Activated CD8-positive, alpha-beta memory T cell treated with anti-CD3 and anti-CD28 coated beads for 36 hours (primary cell): ENCODE results near the gene RPL31. TPM values are rescaled to one million over a fixed set of nuclear protein-coding genes. Genes with fewer than 3 reads are reported as not detected.

Experiments used
- CTCF ChIA-PET: fragments of 350-600 bp; sonication (Branson Sonifier 250); formaldehyde crosslinking; loops from one replicate; lab custom pipeline; 2021; ENCODE audit warnings: antibody characterized with exemption; lab: Charles Lee
- POLR2A ChIA-PET: fragments of 350-600 bp; sonication (Branson Sonifier 250); formaldehyde crosslinking; loops from one replicate; lab custom pipeline; 2021; ENCODE audit warnings: antibody characterized with exemption; lab: Charles Lee
- total RNA-seq, 2 experiments: library from RNA; stranded (reverse); gene quantifications; one replicate each; pipeline ENCODE4 v1.2.3, GENCODE V29; 2021

Gene RPL31
- total RNA-seq, 2 experiments from 2014 or later = 1,384 to 1,418 TPM

DNA sequence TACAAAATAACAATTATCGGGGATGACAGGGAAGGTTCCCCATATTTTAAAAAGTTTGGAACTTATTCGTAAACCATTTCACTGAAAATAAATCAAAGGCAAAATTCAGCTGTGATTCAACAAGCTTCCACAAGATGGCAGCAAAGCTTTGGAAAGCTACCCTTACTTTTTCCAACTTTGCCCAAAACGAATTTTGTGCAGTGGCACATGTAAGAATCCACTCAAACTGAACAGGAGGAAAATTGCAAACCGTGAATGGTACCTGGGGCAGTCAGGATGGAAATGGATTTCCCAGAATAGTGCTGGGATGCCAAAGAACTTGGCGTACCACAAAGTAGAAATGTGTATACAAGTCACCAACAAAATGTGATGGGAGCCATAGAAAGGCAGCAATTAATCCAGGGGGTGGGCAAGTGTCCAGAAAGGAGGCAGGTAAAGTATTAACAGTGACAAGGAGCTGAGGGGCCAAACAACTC is 10.7 kb downstream of the RPL31 start:
- CTCF ChIA-PET = interaction anchor here (0.7 to 1.6 kb wide), 6 partner anchors 9 to 288 kb away, joined by 3 to 4 read pairs (median 3); no protein-coding TSS in a partner anchor
- POLR2A ChIA-PET = interaction anchor here (0.6 kb wide), 1 partner anchor 9 kb away, joined by 3 read pairs; no protein-coding TSS in a partner anchor

DNA sequence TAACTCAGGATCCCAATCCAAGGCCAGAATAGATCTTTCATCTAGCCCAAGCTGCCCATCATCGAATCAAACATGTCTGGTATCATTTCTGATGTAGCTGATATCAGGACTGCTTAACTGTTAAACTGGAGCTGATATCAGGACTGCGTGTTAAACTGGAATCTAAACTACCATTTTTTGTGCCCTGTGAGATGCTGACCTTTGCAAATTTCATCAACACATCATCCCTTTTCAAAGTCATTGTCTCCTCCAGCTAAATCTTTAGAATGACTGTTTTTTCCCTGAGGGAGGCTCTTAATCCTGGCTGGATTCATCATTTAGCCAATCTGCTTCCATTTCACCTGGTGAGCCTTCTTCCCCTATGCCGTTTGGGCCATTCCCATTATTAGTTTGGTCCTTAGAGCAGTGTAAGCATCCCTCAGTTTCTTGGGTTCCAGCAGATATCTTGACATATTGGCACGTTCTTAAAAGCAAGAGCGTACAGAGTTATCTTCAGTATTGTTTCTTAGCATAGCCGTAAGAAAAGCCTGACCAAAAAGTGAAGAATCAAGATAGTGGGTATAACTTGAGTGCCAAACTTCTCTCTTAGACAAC is 12.3 kb downstream of the RPL31 start:
- POLR2A ChIA-PET = no interaction called here

DNA sequence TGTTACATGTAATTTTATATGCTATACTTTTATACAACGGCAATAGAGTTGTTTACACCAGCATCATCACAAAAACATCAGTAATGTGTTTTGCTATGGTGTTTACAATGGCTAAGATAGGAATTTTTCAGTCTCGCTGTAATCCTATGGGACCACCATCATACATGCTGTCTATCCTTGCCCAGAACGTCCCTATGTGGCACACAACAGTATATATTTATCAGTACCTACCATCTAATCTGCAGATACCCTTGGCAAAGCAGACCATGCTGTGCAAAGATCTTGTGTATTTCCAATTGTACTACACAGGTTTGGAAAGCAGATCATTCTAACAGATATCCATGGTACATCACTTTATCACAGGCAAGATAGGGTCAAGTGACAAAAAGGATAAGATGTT is 15.3 kb downstream of the RPL31 start:
- ChIA-PET CTCF (interaction anchor here (1.2 kb wide), 1 partner anchor 188 kb away, joined by 4 read pairs; no protein-coding TSS in a partner anchor), POLR2A (no interaction called here)

More for the DNA sequence above, 12.3 kb downstream of the RPL31 start:
- CTCF ChIA-PET = no interaction called here

DNA sequence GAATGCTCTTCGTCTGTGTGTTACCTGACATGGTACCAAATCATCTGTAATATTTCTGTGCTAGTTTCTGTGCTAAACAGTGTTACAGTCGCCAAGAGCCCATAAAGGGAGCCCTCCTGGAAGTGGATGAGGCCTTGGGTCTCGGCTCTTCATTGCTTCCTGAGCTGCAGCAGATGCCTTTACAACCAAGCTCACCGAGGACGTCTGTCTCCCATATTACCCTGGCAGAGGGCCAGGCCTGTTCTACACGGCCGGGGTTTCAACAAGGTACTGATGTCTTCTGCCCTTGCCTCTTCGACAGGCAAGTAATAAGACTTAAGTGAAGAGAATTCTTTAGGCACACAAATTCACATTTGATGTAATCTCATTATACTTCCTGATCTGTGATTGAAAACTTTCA is 16.8 kb downstream of the RPL31 start:
- ChIA-PET CTCF (no interaction called here), POLR2A (no interaction called here)

DNA sequence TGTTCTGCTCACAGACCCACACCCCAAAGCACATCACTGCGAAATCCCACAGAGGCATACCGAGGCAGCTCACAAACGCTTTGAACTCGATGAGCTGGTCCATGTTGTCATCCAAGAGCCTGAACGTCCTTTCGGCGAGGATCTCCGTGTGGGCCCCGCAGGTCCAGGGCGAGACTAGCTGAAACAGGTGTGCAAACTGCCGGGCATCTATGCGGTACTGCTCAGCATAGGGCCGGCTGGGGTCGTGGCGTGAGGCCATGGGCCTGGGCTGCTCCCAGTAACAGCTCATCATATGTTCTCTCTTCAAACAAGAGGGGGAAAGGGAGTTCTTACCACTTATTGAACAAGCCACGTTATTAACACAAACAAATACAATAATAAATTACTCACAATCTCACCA is 20.1 kb downstream of the RPL31 start:
- POLR2A ChIA-PET = no interaction called here
- CTCF ChIA-PET = no interaction called here

DNA sequence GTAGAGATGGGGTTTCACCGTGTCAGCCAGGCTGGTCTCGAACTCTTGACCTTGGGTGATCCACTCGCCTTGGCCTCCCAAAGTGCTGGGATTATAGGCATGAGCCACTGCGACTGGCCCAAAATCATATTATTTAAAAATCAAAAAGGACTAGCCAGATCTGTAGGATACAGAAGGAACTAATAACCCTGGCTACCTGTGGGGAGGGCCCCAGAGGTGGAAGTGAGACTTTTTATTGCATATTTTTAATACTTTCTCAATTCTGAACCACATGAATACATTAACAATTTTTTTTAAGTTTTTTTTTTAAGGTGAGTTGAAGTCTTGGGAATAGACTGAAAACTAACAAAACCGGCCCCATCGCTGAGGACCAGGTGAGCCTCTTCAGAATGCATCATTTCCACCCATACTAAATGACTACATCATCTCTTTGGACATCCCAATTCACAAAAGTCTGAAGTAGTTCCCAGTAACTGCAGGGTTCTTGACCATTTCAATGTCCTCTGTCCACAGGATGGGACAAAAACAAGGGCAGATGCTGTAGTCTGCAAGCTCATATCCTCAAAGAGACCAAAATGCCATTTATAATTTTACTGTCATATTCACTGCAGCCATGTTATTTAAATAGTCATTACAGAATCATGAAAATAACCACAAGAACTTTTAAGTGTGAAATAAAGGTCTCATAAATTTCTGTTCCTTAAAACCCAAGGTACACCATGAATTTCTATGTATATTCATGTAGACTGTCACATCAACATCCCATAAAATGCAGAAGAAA is 21.4 kb downstream of the RPL31 start:
- CTCF ChIA-PET = no interaction called here
- POLR2A ChIA-PET = no interaction called here

DNA sequence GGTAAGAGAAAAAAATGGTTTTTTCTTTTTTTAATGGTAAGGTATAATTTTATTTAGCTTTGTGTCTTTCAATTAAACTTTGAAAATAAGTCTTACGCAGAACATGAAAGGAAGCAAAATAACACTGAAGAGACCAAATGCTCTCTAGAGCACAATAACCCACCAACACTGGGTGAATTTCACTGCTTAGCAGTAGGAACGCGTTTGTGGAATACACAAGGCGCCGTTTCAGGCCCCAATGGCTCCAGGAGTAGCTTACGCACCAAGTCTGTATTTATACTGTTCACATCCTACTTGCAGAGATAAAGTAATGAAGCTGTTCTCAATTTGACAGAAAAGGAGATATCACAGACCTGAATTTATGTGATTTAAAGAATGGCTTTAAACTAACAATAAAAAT is 23.5 kb downstream of the RPL31 start:
- CTCF ChIA-PET = no interaction called here
- POLR2A ChIA-PET = no interaction called here

DNA sequence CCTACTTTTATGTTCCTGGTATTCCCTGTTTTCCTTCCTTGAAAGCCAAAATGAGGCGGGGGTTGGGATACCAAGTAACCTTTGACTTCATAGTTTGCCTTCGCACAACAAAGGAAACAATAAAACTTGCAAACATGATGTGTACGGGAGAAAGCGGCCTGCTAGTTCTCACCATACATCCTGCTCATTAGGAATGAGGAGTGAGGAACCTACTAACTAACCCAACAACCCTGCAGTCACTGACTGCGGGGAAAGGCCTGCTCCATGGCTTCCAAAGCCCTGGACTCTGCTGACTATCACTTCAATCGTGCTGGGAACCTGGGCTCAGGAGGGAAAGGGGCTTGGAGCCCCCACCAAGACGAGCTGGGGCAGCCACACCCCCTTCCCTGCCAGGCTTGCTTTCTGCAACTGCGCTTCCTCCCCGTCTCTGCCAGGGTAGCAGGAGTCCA is 24.2 kb downstream of the RPL31 start:
- POLR2A ChIA-PET = no interaction called here
- CTCF ChIA-PET = no interaction called here

DNA sequence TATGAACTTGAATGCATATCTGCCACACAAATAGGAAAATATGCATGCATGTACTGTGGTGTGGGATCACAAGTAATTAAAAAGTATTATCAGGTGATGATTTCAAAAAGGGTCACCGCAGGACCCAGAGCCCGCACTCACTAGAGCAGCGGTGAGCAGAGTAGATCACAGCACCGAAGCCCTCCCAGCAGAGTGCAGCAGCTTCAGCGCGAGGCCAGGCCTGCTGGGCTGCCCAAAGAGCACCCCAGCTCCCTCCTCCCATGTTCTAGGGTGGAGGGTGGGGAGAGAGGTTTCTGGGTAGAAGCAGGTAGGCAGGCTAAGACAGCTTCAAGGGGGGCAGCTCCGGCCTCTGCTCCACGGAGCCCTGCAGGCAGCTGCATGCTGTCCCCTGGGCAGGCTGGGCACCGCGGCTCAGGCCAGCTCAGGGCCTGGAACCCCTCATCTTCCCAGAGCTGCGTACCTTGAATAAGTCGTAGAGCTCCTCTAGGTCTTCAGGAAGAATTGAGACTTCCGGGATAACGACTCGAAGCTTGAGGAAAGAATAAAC is 24.9 kb downstream of the RPL31 start:
- POLR2A ChIA-PET = interaction anchor here (0.6 kb wide), 1 partner anchor 17 kb away, joined by 7 read pairs; no protein-coding TSS in a partner anchor

DNA sequence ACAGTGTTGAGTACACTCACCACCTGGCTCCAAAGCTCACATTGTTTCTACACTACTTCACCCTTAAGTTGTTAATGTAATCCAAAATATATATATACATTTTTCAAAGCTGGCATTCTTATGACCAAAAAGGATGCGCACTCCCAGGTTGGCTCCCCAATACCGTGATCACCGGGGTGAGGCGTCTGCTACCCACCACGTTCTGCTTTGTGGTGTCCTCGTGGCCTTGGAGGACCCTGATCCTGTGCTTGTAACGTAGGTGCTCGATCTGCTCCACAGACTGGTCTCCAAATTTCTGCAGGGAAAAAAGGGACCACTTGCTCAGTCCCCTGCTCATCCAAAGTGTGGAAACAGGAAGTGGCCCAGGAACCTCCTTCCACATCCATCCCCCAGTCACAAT is 25.8 kb downstream of the RPL31 start:
- ChIA-PET POLR2A (interaction anchor here (0.6 kb wide), 1 partner anchor 138 kb away, joined by 6 read pairs; no protein-coding TSS in a partner anchor), CTCF (interaction anchor here (1.3 to 1.6 kb wide), 2 partner anchors 9 to 15 kb away, joined by 3 read pairs; no protein-coding TSS in a partner anchor)

More for the DNA sequence above, 24.9 kb downstream of the RPL31 start:
- CTCF ChIA-PET = interaction anchor here (1.3 kb wide), 1 partner anchor 10 kb away, joined by 3 read pairs; no protein-coding TSS in a partner anchor

DNA sequence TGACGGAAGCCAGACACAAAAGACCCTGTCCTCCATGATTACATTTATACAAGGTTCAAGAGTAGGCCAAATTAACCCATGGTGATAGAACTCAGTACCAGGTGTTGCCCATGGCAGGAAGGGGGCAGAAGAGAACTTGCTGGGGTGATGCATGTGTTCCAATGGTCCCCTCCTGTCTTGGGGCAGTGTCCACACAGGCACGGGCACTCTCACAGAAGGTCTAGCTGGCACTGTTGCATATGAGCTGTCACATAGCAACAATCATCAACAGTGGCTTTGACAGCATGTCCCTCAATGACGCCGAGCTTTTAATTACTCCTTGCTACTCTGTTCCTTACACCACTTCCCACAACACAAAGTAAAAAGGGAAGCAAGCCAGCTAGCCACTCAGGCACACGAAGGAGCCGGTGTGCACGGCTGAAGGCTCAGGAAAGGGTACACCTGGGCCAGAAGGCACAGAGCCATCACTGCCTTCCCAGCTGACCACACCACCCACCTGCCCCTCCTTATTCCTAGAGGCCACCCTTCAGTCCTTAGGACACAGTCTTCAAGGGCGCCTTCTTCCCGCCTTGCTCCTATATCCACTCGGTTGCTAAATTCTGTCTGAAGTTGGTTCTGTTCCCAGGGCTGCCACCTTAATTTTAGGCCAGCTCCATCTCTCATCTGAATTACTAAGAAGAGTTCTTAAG is 28.9 kb downstream of the RPL31 start:
- POLR2A ChIA-PET = no interaction called here
- CTCF ChIA-PET = no interaction called here

DNA sequence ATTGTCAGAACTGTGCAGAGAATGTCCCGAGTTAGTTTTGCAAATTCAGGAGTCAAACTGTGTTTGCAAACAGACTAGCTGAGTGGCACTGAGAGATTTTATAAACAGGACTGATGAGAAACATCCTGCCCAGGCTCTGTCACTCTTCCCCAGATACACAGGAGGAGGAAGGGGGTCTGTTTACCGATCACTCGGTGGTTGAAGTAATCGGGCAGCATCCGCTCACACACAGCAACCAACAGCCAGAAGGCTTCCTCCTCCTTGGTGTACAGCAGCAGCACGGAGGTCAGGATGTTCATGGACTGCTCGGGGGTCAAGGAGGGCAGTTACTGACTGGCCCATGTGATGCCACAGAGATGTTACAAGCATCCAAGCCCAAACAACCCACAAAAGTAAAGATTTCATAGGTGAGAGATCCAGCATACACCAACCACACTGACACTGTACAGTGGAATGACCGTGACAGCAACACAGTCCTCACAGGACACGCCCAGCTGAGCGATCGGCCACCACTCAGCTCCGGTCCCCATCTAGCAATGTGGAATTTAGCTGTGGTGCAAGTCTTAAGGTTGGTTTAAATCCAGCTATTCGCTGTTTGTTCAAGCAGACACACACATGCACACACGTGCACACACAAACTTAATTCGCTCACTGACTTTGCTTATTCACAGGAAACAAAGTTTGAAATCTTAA is 30.1 kb downstream of the RPL31 start:
- ChIA-PET POLR2A (no interaction called here), CTCF (no interaction called here)

DNA sequence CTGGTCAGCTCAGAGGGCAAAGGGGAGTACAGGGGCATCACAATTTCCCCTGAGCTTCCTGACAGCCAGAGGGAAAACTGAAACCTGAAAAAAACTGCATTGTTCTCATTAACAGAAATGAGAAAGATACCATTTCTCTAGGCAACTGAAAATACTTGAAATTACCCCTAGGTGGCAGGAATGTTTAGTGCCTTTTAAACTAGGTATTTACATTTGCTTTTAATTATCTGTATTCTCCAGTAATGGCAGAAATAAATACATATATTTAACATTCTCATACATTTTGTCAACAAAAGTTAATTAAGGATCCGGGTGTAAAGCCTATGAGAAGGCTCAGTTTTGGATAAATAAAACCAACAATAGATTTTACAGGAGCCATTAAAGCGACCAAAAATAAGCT is 34.5 kb downstream of the RPL31 start:
- ChIA-PET POLR2A (no interaction called here), CTCF (interaction anchor here (1.0 to 1.2 kb wide), 2 partner anchors 9 to 116 kb away, joined by 3 read pairs; no protein-coding TSS in a partner anchor)

DNA sequence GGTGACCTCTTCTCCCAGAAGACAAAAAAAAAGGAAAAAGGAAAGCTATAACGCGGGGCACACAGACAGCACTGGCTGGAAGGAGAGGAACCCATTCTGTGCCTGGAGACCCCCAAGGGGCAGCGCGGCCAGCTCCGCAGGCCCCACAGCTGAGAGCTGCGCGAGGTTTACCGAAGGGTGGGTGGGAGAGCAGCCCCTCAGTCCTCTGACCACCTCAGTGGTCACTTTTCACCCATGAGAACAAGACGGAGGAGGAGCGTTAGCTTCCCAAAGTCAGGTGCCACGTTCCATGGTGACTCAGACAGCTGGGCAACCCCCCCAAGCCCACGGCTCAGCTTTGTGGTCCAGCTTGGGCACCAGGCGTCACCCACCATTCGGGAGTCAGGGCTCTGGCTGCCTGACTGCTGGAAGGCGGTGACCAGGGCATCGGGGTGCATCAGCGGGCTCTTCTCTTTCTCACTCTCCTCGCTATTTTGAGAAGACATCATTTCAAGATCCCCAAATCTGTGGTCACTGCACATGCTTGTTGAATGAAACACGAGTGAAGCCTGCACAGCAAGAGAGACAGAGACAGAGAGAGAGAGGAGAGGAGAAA is 35.2 kb downstream of the RPL31 start:
- POLR2A ChIA-PET = no interaction called here
- CTCF ChIA-PET = interaction anchor here (1.0 kb wide), 1 partner anchor 10 kb away, joined by 3 read pairs; no protein-coding TSS in a partner anchor

DNA sequence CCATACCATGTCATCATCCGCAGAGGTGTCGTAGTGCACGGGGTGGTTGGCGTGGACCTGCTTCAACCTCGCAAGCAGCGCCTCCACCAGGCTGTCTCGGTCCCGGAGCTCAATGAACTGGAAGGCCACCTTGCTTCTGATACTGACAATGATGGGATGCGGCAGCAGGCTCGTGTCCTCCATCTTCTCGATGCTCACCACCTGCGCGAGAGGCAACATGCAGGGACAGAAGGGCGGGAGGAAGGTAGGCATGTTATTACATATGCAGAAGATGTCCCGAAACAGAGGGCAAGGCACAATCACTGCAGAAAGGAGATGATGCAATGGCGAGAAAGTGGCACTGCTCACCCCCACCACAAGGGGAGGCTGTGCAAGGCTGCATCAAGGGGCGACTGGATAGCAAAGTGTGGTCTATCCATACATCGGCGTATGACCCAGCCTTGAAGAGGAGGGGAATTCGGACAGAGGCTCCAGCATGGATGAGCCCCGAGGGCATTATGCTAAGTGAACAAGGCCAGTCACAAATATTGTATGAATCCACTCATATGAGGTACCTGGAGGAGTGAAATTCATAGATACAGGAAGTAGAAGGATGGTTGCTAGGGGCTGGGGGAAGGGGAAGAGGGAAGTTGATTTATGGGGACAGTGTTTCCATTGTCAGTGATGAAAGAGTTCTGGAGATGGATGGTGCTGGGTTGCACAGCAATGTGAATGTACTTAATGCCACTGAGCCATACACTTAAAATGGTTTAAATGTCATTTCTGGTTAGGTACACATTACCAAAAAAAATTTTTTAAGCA is 36.6 kb downstream of the RPL31 start:
- POLR2A ChIA-PET = no interaction called here
- CTCF ChIA-PET = no interaction called here

DNA sequence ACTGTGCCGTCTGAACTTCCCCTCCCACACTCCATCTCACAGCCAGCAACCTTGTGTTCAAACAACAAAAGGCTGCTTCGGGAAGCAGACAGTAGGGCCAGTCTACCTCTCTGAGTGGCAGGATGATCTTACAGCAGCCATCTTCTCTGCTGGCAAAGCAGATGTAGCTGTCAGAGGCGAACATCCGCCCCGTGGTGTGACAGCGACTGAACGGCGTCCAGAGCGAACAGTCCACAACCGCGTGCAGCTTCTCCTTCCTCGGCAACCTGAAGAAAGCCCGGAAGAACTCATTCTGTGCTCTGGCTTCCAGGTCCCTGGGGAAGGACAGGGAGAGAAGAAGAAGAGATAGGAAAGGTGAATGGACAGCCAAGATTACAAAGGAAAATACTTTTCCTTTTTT is 38.0 kb downstream of the RPL31 start:
- POLR2A ChIA-PET = no interaction called here
- CTCF ChIA-PET = interaction anchor here (0.8 kb wide), 1 partner anchor 112 kb away, joined by 3 read pairs; no protein-coding TSS in a partner anchor

DNA sequence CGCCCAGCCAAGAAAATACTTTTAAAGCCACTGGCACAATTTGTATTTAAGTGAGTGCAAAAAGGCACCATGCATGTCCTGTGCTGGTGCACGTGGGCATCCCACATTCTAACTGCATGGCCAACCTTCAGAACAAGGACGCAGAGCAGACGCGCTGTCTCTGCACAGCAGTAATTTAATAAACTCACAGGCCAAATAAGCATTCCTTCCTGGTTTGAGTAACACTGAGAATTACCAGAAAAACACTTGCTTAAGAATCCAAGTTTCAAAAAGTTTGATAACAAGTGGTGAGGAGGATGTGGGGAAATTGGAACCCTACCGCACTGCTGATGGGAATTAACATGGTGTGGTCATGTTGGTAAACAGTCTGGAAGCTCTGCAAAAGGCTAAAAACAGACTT is 38.7 kb downstream of the RPL31 start:
- CTCF ChIA-PET = no interaction called here
- POLR2A ChIA-PET = no interaction called here

DNA sequence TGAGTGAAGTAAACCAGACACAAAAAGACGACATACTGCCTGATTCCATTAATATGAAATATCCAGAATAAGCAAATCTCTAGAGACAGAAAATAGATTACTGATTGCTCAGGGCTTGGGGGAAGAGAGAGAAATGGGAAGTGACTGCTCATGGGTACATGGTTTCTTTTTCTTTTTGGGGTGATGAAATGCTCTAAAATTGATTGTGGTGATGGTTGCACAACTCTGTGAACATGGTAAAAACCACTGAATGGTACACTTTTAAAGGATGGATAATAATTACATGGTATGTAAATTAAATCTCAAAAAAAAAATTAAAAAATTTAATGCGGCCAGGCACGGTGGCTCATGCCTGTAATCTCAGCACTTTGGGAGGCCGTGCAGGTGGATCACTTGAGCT is 39.3 kb downstream of the RPL31 start:
- POLR2A ChIA-PET = no interaction called here
- CTCF ChIA-PET = no interaction called here
